HG02759 (cell line): ENCODE measurements around the gene KIF18A.
"Not testable (repeated sequence)": the region's sequence is repeated elsewhere in the genome, so short reads cannot be mapped to it uniquely, and the experiment has no call there.

Experiments used
- ATAC-seq: cut with Tn5 transposase; IDR thresholded peaks from one replicate; pipeline ENCODE4 v1.9.1; 2021; ENCODE audit warnings: mild to moderate bottlenecking, moderate library complexity; ENCODE audit not compliant: unreplicated experiment

The KIF18A gene

DNA sequence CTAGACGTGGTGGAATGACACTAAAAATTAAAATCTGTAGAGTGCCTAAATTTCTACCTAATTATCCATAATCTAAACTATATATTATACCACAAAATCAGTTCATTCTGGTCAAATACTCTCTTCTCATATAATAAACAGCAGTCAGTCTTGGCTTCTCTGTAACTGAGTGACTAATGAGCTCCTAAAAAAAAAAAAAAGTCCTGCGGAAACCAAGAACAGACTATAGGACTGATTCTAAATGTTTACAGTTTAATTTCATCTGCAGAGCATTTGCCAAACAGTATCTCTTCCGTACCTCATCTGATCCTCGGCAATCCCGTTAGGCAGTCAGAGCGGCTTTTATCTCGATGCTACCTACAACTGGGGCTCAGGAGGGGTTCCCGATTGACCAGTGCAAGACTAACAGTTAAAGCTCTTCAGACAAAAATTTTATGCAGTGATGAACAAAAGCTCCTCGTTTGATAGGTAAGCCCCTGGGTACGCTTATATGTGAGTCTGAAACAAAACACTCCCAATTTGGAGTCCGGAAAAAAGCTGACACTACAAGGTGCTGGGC, 686 bp downstream of the KIF18A start:
- peak; percentile 1 for ATAC-seq

GRCh38 chr11:28106353-28107043, 1.5 kb downstream of the KIF18A start:
- no peak for ATAC-seq

DNA sequence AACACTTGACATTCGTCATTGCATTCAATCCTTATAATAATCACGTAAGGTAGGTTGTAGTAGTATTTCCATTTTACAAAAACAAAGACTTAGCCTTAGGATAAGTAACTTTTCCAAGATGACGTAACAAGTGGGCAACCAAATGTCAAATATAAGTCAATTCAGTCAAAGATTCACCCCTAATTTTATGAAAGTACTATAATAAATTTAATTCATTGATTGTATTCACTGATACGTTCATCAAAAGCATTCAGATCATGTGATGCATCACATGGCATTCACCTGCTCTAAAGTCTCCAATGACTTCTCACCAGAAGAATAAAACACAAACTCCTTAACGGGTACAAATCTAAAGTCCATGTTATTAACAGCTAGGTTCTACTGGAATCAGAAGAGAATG, 2.1 kb downstream of the KIF18A start:
- no peak for ATAC-seq

- ATAC-seq, result no peak
Observed at GRCh38 chr11:28104984-28105383, 3.0 kb downstream of the KIF18A start.

DNA sequence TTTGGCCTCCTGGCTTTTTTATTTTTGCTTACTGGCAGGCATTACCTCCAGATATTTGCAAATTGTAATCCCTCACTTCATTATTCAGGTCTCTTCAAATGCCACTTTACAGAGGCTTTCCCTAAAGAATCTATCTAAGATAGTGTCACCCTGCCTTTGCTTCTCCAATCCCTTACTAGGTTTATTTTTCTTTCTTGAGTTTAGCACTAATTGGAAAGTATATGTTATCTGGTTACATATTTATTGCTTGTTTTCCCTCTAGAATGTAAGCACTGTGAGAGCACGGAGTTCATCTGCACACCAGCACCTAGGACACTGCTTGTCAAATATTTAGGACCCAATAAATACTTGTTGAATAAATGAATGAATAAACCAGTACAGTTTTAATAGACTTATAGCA, 3.5 kb downstream of the KIF18A start:
- ATAC-seq, result no peak

- ATAC-seq, result not testable (repeated sequence)
Observed at GRCh38 chr11:28102300-28102699, 5.7 kb downstream of the KIF18A start.

DNA sequence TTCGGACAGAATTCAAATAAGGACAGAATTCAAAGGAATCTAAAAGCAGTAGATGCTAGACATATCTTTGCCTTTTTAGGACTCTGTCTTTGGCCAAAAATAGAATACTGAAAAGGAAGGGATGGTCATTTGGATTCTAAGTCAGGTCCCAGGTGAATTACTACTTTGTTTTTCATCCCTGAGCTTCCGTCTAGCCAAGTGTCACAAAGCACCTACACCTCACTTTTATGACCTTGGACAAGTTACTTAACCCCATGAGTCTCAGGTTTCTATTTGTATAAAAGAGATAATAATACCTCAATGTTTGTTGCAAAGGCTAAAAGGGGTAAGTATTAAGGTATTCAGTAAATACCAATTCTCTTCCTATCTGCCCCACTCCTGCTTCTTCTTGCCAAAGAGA, 7.3 kb downstream of the KIF18A start:
- ATAC-seq, result no peak

DNA sequence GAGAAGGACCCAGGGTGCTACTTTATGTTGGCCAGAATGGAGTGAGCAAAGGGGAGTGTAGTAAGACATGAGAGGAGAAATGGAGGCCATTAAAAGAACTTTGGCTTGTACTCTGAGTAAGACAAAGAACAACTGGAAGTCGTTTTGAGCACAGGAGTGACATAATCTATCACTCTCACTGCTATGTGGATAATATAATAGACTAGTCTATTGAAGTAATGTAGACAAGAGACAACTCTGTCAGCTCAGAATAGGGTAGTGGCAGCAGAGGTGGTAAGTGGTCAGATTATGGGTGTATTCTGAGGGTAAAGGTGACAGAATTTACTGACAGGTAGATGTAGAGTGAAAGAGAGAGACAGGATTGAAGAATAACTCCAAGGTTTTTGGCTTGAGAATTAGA, 8.2 kb downstream of the KIF18A start:
- ATAC-seq, result no peak

DNA sequence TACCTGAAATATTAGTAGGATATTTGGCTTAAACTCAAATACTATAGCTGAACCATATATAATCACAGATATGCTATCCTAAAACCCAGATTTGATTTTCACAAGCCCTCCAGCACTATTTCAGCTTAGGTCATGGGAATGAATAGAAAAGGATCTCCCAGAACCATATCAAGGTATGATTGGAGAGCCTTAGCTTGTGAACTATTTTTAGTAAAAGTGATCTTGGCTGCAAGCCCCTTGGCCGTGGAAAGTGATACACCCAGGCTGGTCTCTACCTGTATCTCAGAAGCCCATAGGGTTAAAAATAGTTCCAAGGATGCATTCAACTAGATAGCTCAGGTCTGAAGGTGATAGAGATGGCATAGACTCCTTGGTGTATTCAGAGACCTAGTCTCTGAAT, 9.7 kb downstream of the KIF18A start:
- no peak for ATAC-seq

DNA sequence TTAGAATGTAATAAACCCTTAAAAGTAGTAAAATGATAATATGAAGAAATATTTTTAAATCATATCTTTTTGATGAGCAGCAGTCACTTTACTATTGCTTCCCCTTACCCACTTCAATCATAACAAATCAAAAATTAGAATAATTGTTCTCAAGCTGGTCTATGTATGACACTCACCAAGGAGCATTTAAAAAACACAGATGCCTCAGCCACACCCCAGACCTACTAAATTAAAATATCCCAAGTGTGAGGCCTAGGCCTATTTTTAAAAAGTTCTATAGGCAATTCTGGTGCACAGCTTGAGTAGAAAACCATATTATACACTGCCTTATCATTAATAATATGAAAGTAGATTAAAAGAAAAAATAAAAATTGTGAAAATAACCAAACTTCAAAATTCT, 15.2 kb downstream of the KIF18A start:
- ATAC-seq, result no peak

DNA sequence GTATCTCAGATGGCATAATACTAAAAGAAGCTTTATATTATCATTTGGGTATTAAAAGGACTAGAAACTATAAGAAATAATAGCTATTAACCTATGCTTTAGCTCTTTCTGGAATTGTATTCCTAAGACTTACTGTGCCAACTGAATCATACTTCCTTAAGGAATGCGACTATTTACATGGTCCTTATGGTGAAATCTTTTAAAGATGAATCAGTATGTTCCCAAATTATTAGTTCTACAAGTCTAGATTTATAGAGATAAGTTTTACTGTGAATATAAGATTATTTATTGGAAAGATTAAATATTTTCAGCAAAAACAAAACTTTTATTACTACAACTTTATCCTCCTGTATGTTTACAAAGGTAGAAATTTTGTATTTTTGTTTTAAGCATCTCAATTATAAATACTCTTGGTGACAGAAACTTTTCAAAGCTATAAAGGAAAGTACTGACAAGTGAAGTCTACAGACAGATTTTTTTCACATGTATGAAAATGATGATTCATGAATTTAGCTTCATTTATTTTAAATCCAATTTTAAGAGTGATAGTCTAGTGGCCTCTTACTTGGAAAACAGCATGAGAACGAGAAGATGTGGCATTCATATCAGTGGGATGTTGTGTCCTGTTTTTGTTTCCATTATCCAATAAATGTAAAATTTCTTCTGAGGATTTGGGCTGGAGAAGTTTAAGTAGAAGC, 17.8 kb downstream of the KIF18A start:
- ATAC-seq, result no peak

DNA sequence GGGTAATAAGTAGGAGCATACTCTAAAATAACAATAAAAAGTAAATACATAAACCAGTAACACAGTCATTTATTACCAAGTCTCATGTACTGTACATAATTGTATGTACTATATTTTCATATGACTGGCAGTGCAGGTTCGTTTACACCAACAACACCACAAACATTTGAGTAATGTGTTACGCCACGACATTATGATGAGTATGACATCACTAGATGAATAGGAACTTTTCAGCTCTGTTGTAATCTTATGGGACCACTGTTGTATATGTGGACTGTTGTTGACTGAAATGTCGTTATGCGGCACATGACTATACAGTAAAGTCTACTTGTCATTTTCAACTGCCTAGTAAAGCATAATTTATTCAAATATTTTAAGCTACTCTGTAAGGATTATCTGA, 18.6 kb downstream of the KIF18A start:
- ATAC-seq, result no peak

- ATAC-seq, result not testable (repeated sequence)
Observed at GRCh38 chr11:28087693-28088092, 20.3 kb downstream of the KIF18A start.

DNA sequence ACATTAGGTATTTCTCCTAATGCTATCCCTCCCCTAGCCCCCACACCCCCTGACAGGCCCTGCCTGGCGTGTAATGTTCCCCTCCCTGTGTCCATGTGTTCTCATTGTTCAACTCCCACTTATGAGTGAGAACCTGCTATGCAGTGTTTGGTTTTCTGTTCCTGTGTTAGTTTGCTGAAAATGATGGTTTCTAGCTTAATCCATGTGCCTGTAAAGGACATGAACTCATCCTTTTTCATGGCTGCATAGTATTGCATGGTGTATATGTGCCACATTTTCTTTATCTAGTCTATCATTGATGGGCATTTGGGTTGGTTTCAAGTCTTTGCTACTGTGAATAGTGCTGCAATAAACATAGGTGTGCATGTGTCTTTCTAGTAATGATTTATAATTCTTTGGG, 20.8 kb downstream of the KIF18A start:
- not testable (repeated sequence) for ATAC-seq

DNA sequence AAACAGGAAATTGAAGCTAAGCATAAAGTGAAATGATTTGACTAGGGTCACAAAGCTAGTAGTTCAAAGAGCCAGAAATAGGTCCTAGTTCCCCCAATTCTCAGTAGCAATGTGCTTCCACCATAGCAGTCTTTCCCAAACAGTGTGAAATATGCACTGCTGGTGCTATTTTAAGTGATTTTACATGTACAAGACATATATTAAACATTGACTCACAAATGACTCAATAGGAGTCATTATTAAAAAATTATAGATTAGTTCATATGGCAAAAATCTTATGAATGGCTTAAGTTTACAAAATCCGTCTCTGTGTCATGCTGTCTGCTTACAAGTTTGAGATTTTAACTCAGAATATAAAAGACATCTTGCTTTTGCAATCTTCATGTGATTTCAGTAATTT, 21.4 kb downstream of the KIF18A start:
- ATAC-seq, result no peak

GRCh38 chr11:28083118-28083517, 24.8 kb downstream of the KIF18A start:
- ATAC-seq, result no peak

DNA sequence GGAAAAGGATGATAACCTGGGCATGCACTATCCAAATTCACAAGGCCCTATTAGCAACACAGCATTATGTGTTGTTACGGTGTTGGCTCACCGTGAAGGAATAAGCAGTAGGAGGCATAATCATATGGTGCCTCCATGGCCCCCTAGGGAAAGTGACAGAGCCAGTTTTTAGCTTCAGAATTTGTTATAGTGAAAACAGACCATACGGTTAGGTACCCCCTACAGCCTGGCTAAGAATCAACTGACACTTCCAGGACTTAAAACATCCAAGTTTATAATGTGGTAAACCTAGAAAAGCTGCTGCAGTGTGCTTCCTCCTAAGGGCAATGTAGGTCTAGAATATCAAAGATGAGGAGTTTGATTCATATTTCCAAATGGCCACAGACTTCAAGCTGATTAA, 30.4 kb downstream of the KIF18A start:
- ATAC-seq, result no peak

DNA sequence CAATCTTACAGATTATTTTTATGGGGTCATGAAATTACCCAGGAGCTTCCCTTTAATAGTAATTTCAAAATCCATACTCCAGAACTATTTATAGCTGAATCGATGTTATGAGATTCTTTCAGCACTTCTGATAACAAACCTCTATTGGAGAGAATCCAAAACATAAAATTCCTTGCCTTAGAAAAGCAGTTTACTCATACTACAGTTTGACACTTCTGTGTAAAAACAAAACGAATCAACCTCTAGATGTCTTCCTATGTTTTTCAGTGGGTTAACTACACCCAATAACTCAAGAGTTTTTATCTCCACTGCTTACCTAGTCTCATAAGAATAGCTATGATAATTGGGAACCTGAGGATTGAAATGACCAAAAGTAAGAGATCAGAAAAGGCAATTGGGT, 35.6 kb downstream of the KIF18A start:
- ATAC-seq, result no peak

DNA sequence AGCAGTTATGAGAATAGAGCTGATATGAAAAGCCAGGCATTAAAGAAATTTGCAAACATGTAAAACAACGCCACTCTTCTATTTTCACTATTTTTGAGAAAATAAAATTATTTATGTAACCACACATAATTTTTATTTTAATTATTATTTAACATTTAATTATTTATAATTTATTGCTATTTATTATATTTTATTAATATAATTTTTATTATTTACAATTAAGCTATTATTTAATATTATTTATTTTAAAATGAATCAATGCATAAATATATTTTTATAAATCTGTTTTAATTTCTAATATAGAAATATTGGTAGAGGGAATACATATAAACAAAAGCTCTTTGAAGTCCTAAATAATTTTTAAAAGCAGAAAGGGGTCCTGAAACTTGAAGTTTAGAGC, 36.7 kb downstream of the KIF18A start:
- ATAC-seq, result no peak

DNA sequence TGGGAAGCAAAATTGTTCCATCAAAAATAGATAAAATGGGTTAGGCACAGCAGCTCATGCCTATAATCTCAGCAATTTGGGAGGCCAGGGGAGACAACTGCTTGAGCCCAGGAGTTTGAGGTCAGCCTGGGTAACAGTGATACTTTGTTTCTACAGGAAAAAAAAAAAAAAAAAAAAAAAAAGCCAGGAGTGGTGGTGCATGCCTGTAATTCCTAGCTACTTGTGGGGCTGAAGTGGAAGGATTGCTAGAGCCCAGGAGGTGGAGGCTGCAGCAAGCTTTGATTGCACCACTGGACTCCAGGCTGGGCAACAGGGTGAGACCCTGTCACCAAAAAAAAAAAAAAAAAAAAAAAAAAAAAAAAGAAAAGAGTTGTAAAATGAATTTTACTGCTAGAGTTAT, 49.6 kb downstream of the KIF18A start:
- no peak for ATAC-seq

- no peak for ATAC-seq
Observed at GRCh38 chr11:28054821-28055220, 53.1 kb downstream of the KIF18A start.
